Transverse colon (tissue), 4 donors: Measurements from ENCODE around the gene LIPT2. TPM values are rescaled to one million over a fixed set of nuclear protein-coding genes. Genes with fewer than 3 reads are reported as not detected.
"Not testable (repeated sequence)": the region's sequence is repeated elsewhere in the genome, so short reads cannot be mapped to it uniquely, and the experiment has no call there.

ENCODE experiments used
- DNase-seq: peaks from one replicate; pipeline ENCODE4 v3.0.0-alpha.2; 2019
- H3K27ac ChIP-seq, 4 donors: fragments of 200-600 bp; sonication (generic); 2 replicates each; pipeline ENCODE4 v1.5.1; 2016 to 2018; ENCODE audit warnings: inconsistent platforms in 4 of 4
- H3K27me3 ChIP-seq: fragments of 200-600 bp; sonication (generic); 2 replicates; pipeline ENCODE4 v1.5.1; 2017; ENCODE audit warnings: inconsistent platforms
- H3K36me3 ChIP-seq, 4 donors: fragments of 200-600 bp; sonication (generic); 2 replicates each; pipeline ENCODE4 v1.5.1; 2017 to 2019; ENCODE audit warnings: inconsistent platforms in 4 of 4
- H3K4me1 ChIP-seq, 4 donors: fragments of 200-600 bp; sonication (generic); 2 replicates each; pipeline ENCODE4 v1.5.1; 2017 to 2020; ENCODE audit warnings: inconsistent platforms in 4 of 4
- H3K4me3 ChIP-seq, 4 donors: fragments of 200-600 bp; sonication (generic); 1 replicate in 1 of 4; 2 replicates in 3 of 4; pipeline versions ENCODE4 v1.5.1 to v1.6.1; 2017 to 2019; ENCODE audit warnings: inconsistent platforms in 4 of 4
- H3K9me3 ChIP-seq, 2 donors: fragments of 200-600 bp; sonication (generic); 2 replicates each; pipeline ENCODE4 v1.5.1; 2017 to 2019; ENCODE audit warnings: inconsistent platforms in 2 of 2
- EP300 ChIP-seq: sonication (generic); formaldehyde crosslinking; IDR thresholded peaks from one replicate; pipeline ENCODE4 v1.6.1; 2017; ENCODE audit warnings: antibody characterized with exemption, low read depth
- POLR2A ChIP-seq: fragments of 450-650 bp; IDR thresholded peaks from one replicate; pipeline ENCODE4 v1.6.1; 2016; ENCODE audit warnings: antibody characterized with exemption, mild to moderate bottlenecking, moderate library complexity
- POLR2AphosphoS5 ChIP-seq, 3 donors: sonication (generic); formaldehyde crosslinking; IDR thresholded peaks; one replicate each; pipeline ENCODE4 v1.6.1; 2016; ENCODE audit warnings: antibody characterized with exemption in 3 of 3
- WGBS, 2 donors: methylation state at CpG; one replicate each; pipeline ENCODE4 v1.1.5; 2018; ENCODE audit warnings: low coverage in 1 of 2; 5-methylcytosine and 5-hydroxymethylcytosine counted together
- in situ Hi-C, 4 donors: fragments of 200-750 bp; cut with MboI; loops; one replicate each; pipeline versions ENCODE4 v1.15.0 to v1.15.1; 2017; ENCODE audit warnings: low sequenced_read_pairs in 3 of 4, low pct_ligation_motif_present in 1 of 4, low pct_unique_long_range_greater_than_20kb in 1 of 4
- intact Hi-C: fragments of 100-400 bp; cut with DNase I; formaldehyde crosslinking; loops from one replicate; pipeline ENCODE4 v1.15.1; 2023; ENCODE audit warnings: low total_unique reads
- total RNA-seq, 4 donors: library from RNA; depleted of rRNA; stranded (reverse); fragments of >200 nt; gene quantifications; one replicate each; pipeline ENCODE4 v1.1.0, GENCODE V29; 2016
- TF ChIP-seq, protein P1 (sequence below), 5 experiments: fragments of 200-600 bp in 3 of 5; fragments of 450-650 bp in 2 of 5; sonication (generic) in 3 of 5; IDR thresholded peaks; 1 replicate in 2 of 5; 2 replicates in 3 of 5; pipeline ENCODE4 v1.5.1; 2016 to 2017; ENCODE audit warnings: antibody characterized with exemption in 5 of 5, inconsistent platforms in 3 of 5, mild to moderate bottlenecking in 2 of 5, moderate library complexity in 1 of 5

Gene LIPT2
- total RNA-seq, 4 donors from 2014 or later: 4.1 to 11.6 (median 5.8) TPM

- 87 to 89% methylated on average over 3 to 14 of the region's 14 CpGs for WGBS, 2 donors
Observed at GRCh38 chr11:74535371-74536160, 42.0 kb upstream of the LIPT2 start.

DNA sequence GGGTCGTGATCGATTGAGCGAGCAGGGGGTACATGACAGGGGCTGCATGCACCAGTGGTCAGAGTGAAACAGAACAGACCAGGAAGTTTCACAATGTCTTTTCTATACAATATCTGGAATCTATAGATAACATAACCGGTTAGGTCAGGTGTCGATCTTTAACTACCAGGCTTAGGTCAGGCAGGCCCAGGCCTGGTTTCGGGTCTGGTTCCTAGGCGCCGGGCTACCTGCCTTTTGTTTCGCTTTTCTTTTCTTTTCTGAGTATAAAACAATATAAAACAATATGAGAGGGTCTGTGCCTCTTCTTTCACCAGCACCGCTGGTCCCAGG, 41.4 kb upstream of the LIPT2 start:
- H3K4me1 ChIP-seq, intact Hi-C loops, H3K4me3 ChIP-seq, H3K27me3 ChIP-seq, H3K27ac ChIP-seq, in situ Hi-C loops, H3K9me3 ChIP-seq, H3K36me3 ChIP-seq, DNase-seq: not testable (repeated sequence)
- 82% methylated on average over 10 of the region's 10 CpGs; no CpG with 5 or more reads in 1 of the 2 donors for WGBS, 2 donors

More at GRCh38 chr11:74535371-74536160, 42.0 kb upstream of the LIPT2 start:
- Histone ChIP-seq H3K4me3 (no peak overlapping the region), H3K27me3 (no peaks in the 10 kb centered on the region), H3K27ac (no peak overlapping the region), H3K36me3 (no peaks in the 10 kb centered on the region), H3K4me1 (peaks cover 0 to 4% (median 0%) of the 10 kb centered on the region in 4 donors), H3K9me3 (no peaks in the 10 kb centered on the region)
- DNase-seq: no peak
- in situ Hi-C loops: no loop called here
- no peak for TF ChIP-seq POLR2AphosphoS5 (IDR thresholded peaks at IDR 0.05)
- TF ChIP-seq, protein P1, sequence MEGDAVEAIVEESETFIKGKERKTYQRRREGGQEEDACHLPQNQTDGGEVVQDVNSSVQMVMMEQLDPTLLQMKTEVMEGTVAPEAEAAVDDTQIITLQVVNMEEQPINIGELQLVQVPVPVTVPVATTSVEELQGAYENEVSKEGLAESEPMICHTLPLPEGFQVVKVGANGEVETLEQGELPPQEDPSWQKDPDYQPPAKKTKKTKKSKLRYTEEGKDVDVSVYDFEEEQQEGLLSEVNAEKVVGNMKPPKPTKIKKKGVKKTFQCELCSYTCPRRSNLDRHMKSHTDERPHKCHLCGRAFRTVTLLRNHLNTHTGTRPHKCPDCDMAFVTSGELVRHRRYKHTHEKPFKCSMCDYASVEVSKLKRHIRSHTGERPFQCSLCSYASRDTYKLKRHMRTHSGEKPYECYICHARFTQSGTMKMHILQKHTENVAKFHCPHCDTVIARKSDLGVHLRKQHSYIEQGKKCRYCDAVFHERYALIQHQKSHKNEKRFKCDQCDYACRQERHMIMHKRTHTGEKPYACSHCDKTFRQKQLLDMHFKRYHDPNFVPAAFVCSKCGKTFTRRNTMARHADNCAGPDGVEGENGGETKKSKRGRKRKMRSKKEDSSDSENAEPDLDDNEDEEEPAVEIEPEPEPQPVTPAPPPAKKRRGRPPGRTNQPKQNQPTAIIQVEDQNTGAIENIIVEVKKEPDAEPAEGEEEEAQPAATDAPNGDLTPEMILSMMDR (IDR thresholded peaks at IDR 0.05): no peak
- TF ChIP-seq EP300: no peak
- no peak for TF ChIP-seq POLR2A
- intact Hi-C loops: no loop called here

DNA sequence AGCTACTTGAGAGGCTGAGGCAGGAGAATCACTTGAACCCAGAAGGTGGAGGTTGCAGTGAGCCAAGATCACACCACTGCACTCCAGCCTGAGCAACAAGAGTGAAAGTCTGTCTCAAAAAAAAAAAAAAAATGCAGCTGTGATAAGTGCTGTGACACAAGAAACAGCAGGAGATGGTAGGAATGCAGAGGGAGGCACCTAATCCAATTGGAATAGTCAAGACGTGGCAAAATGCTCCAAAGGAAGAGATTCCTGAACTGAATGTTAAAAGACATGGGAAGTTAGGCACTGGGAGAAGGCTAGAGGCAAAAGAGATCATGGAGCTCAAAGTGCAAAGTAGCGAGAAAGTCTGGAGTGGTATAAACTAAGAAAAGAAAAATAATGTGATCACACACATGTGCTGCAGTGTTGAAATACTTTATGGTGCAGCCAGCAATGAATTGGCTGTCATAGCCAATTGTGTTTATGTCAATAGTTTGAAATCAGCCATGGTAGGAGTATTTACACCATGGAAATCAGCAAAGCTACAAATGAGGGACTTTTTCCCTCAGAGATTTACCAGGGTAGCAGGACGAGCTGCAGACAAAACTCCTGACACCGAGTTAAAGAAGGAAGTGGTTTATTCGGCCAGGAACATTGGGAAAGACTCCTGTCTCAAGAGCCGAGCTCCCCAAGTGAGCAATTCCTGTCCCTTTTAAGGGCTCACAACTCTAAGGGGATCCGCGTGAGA, 40.9 kb upstream of the LIPT2 start:
- WGBS, 2 donors: 65 to 66% methylated on average over 3 to 8 of the region's 8 CpGs
- Histone ChIP-seq H3K4me3 (no peak overlapping the region), H3K27me3 (no peaks in the 10 kb centered on the region), H3K9me3 (no peaks in the 10 kb centered on the region), H3K27ac (no peak overlapping the region), H3K36me3 (no peaks in the 10 kb centered on the region), H3K4me1 (peaks cover 0 to 4% (median 0%) of the 10 kb centered on the region in 4 donors)
- in situ Hi-C loops: no loop called here
- intact Hi-C loops: no loop called here
- TF ChIP-seq POLR2A (no peak), EP300 (no peak), POLR2AphosphoS5 (IDR thresholded peaks at IDR 0.05) (no peak)
- TF ChIP-seq, protein P1 (IDR thresholded peaks at IDR 0.05): no peak
- no peak for DNase-seq

GRCh38 chr11:74533421-74533820, 39.9 kb upstream of the LIPT2 start:
- 83 to 100% methylated on average over 5 to 9 of the region's 9 CpGs for WGBS, 2 donors
- intact Hi-C loops (no loop called here), in situ Hi-C loops (no loop called here)

More at GRCh38 chr11:74533421-74533820, 39.9 kb upstream of the LIPT2 start:
- Histone ChIP-seq H3K9me3 (no peaks in the 10 kb centered on the region), H3K4me1 (peaks cover 0 to 4% (median 0%) of the 10 kb centered on the region in 4 donors), H3K27me3 (no peaks in the 10 kb centered on the region), H3K4me3 (no peak overlapping the region), H3K36me3 (no peaks in the 10 kb centered on the region), H3K27ac (no peak overlapping the region)
- no peak for TF ChIP-seq POLR2A
- TF ChIP-seq, protein P1 (IDR thresholded peaks at IDR 0.05): no peak
- TF ChIP-seq EP300: no peak
- TF ChIP-seq POLR2AphosphoS5 (IDR thresholded peaks at IDR 0.05): no peak
- DNase-seq: no peak
